HG03103 (cell line): ENCODE measurements around the gene RAB6B.
A peak's percentile ranks its signal among the peaks of the same experiment; 100 is the strongest.

Experiments used
- ATAC-seq: cut with Tn5 transposase; IDR thresholded peaks from one replicate; pipeline ENCODE4 v1.9.1; 2021; ENCODE audit warnings: low read depth; ENCODE audit not compliant: unreplicated experiment

Gene RAB6B

GRCh38 chr3:133860519-133860918 is 35.2 kb downstream of the RAB6B start:
- no peak for ATAC-seq

DNA sequence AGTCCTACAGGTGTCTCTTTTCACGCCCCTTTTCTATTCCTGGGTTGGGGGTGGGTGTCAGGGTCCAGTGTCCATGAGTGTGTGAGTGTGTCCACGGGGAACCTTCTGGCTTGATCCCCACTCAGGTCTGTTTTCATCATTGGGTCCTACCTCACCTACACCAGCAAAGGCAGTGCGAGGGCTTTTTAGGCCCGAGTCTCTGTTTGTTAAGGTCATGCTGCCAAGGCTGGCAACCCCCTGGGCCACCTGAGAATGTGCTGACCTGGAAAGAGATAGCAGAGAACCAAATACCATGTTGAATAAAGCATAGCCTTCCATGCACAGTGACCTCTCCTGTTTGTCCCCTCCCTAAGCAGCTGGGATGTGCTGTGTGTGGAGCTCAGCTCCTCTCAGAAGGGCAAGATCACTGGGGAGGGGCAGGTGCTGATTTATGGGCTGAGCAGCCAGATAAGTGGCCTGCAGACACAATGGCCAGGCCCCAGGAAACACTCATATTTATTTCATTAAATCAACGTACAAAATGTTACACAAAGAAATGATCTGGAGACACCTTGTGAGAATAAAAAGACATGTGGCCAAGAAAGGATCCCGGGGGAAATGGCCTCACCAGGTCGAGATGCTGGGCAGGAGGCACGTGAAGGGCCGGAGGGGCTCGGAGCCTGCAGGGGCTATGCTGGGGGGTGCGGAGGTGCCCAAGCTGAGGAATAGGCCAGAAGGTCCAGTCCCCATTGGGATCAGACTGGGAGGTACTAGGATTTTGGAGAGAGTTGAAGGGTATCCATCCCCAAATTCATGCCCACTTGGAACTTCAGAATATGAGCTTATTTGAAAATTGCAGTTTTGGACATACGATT is 36.1 kb downstream of the RAB6B start:
- no peak for ATAC-seq

- no peak for ATAC-seq
These were observed 37.9 kb downstream of the RAB6B start for GRCh38 chr3:133857767-133858166.

- ATAC-seq, result no peak
These were observed 39.4 kb downstream of the RAB6B start for GRCh38 chr3:133856316-133856715.

DNA sequence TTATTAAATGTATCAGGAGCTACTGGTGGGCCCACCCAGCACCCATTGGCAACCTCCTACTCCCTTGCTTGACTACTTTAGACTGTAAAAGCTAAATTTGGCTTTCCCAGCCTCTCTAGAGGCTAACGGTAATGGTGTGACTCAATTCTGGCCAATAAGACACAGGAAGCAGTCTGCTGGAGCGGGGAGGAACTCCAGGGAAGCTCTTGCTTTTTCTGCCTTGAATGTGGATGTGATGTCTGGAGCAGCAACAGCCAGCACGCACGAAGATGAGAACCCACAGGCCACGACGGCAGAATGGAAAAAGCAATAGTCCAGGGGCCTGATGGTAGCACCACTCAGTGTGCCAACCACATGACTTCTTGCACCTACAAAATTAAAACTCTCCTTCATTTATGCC is 39.9 kb downstream of the RAB6B start:
- no peak for ATAC-seq

DNA sequence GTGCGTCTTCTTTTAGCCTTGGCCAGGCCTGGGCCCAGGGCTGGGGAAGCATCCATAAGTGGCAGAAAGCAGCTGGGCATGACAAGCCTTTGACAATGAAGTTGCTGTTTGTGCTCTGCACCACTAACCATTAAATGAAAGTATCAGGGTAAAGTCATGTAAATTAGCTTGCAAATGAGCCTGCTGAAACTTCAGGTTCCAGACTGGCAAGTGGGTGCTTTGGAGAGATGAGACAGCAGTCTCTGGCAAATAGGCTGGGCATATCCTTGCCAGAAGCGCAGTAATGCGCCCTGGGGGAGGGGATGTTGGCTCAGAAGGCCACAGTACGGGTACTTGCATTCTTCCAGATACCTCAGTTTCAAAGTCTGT is 40.7 kb downstream of the RAB6B start:
- ATAC-seq, result no peak

DNA sequence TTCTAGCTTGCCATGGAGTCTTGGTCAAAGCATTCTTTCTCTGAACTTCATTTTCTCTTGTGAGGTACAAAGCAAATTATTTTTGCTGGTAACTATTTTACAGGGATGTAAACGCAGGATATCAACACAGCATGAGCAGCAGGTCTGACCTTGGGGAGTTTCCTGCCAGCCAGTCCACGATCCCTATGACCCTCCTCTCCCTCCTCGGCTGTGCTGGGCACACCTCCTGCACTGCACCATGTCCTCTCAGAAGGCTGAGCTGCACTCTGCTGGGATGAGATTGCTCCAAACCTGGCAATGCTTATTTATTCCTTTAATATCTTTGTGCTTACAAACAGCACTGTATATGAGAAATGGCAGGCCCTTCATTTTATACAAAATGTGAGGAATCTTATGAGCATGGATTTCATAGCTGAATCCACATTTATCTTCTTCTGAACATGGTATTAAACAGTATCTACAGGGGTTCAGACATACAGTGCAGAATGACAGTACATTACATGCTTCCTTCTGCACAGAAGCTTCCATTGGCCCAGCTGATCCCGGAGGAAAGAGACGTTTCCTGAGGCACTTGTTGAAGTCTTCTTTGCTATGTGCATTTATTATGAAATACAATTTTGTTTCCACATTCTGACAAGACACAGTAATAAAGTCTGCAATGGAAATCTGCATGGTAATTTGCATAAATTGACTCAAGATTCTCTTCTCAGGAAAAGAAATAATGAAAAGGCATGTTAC is 41.2 kb downstream of the RAB6B start:
- no peak for ATAC-seq

DNA sequence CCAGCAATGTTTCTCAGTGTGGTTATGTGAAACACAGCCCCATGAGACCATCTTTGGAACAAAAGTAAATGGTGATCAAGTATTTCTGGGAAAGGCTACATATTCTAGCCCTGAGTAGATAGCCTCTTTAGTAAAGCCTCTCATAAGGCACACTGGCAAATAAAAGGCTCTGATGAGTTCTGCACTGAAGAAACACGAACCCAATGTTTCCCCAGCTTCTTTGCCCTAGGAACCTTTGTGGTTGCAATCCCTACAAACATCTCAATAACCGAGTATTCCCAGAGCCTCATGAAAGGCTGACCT is 41.8 kb downstream of the RAB6B start:
- ATAC-seq, result no peak

- no peak for ATAC-seq
These were observed 42.4 kb downstream of the RAB6B start for GRCh38 chr3:133853063-133853924.

DNA sequence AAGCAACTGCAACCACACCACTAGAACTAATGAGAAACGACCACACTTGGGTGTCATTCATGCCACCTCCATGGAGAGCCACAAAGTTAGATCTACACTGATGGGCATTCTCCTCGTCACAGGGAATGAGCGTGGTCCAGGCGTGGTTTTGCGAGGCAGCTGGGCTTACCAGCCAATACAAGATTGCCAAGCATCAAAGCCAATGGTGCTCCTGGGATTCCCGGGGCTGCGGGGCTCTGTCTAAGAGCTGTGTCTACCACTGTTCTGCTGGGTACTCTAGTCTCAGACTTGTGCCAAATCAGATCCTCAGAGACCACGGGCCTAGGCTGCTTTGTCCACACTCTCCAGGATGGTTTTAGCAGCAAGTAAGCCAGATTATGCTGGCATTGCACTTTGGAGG is 43.8 kb downstream of the RAB6B start:
- no peak for ATAC-seq

DNA sequence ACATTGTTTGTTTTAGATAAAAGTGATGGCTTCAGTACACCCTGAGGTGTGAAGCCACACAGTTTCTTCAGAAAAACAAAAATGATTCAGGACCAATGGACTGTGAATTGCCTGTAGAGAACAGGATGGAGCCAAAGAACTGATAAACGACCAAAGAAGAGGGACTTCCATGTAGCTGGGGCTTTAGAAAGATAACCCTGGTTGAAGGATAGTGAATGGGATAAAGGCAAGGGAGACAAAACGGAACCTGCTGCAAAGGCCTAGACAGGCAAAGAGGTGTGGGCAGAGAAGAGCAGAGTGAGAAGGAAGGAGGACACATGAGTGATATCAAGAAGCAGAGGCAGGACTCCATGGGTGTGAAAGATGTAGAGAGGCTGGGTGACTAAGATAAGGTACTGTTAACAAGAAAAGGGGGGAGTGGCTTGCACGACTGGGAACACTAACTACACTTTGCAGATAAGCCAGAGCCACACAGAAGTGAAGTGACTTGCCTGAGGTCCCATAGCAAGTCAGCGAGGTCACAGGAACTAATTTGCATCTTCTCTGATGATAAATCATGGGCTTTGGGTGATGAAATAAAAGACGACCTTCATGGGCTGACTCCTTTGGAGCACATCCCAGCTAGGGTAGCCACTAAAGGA is 44.3 kb downstream of the RAB6B start:
- peak; percentile 38 for ATAC-seq

DNA sequence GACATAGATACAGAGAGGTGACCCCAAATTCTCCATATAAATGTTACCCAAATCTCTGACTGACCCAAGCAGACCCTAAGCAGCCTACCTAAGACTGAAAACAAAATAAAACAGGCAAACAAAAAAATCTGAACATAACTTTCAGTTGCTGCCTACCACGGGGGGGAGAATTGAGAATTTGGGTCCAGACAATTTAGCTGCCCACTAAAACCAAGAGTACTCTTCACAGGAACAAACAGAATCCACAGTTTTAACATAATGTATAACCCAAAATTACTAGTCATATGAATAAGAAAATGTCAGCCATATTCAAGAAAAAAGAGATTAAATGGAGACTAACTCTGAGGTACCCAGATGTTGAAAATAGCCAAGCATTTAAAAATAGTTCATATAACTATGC is 45.6 kb downstream of the RAB6B start:
- ATAC-seq, result no peak

GRCh38 chr3:133849346-133849745 is 46.3 kb downstream of the RAB6B start:
- no peak for ATAC-seq

GRCh38 chr3:133845127-133845526 is 50.6 kb downstream of the RAB6B start:
- ATAC-seq, result no peak

DNA sequence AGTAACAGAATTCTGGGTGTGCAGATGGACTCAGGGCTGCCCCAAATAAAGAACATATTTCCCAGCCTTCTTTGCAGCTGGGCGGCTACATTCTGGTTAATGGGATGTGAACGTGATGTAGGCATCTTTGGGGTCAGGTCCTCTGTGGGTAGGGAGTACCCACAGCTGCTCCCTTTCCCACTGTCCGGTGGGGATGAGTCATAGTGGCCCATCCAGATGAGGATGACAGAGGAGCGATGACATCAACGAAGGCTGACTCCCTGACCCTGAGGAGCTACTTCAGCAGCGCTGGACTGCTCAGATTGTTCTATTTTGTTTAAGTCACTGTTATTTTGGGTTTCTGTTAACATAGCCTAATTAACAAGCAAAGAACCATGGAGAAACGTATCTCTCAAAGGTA is 52.0 kb downstream of the RAB6B start:
- no peak for ATAC-seq

DNA sequence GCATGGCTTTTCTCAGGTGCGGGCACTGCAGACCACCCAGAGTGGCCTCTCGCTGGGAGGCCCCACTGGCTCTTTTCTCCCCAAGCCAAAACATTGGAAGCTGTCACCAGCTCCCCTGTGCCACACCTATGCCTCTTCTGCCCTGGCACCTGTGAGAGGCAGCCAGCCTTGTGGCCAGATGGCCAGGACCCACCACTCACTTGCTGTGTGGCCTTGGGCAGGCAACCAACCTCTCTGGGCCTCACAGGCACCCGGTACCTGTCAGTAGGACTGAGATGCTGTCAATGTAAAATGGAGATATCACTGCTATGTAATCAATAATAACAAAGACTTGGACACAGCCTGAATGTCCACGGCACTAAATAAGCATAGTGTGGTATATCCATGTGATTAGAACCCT is 53.5 kb downstream of the RAB6B start:
- ATAC-seq, result no peak

DNA sequence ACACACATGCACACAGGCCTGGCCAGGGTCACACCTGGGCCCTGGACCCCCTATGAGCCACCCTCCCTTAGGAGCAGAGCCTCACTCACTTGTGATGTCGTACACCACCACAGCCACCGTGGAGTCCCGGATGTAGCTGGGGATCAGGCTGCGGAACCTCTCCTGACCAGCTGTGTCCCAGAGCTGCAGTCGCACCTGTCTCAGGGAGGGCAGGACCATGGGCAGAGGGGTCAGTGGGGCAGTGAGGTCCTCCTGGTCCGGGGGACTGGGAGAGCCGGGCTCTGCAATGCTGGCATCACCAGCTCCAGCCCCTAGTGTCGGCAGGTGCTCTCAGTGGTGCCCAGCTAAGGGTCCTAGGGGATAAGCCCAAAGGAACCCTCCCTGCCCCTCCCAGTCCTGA is 54.5 kb downstream of the RAB6B start:
- ATAC-seq, result no peak

DNA sequence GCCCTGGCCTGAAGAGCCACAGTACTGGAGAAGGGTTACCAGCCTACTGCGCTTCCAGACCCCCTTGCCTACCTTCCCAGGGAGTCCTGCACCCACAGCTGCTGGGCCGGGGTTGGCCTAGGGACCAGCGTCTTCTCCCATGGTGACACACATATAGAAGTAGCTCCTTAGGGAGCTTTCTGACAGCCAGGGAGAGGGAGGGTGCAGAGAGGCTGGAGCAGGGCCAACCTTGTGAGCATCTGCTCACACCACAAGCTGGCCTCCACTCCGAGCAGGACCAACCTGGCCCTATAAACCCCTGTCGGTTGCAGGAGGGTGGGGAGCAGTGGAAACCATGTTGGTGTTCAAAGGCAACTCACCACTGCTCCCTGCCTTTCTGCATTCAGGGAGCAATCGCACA is 54.9 kb downstream of the RAB6B start:
- no peak for ATAC-seq

DNA sequence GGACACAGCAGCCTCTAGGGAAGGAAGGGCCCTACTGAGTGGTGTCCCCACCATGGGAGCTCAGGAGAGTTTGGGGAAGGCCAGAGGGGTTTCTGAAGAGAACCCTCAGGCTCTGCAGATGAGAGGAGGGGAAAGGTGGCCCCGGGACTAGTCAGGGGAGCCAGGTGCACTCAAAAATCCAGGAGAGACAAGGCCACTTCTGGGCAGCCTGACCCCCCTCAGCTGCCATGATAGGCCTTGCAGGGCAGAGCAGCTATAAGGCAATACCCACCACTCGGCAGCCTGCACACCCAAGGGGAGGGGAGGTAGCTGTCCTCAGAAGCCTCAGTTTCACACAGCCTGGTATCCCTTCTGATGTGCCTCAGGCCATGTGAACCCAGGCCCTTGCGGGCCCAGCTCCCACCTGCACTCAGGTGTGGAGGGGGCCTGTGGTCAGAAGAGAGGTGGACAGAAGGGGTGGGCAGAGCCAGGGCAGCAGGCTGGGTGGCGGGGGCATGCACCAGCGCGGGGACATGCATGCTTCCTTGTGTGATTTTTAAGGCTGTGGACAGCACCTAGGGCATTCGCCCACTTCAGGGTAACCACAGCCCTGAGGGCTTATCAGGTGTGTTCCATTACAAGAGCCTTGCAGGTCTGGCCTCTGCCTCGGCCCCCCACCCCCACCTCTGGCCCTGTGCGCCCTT is 55.5 kb downstream of the RAB6B start:
- no peak for ATAC-seq
